Gastroesophageal sphincter (tissue), 3 donors: ENCODE data around the gene LRR1.

Experiments
- POLR2AphosphoS5 ChIP-seq: sonication (generic); formaldehyde crosslinking; IDR thresholded peaks from one replicate; pipeline ENCODE4 v1.6.1; 2017; ENCODE audit warnings: antibody characterized with exemption
- TF ChIP-seq, protein P1 (sequence below), 4 experiments: fragments of 200-600 bp in 2 of 4; fragments of 450-650 bp in 2 of 4; sonication (generic) in 1 of 4; IDR thresholded peaks; one replicate each; pipeline ENCODE4 v1.5.1; 2017 to 2019; ENCODE audit warnings: antibody characterized with exemption in 4 of 4, mild to moderate bottlenecking in 2 of 4, moderate library complexity in 2 of 4

DNA sequence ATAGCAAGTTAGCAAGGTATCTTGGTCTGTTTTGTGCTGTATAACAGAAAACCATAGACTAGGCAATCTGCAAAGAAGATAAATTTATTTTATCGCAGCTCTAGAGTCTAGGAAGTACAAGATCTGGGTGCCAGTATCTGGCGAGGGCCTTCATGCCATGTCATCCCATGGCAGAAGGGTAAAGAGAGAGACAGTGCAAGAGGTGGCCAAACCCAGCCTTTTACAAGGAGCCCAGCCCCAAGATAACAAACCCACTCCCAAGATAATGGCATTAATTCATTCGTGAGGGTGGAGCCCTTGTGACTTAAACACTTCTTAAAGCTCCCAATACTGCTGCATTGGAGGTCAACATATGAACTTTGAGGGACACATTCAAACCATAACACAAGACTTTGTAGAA lies 29.5 kb upstream of the LRR1 start:
- TF ChIP-seq, protein P1, sequence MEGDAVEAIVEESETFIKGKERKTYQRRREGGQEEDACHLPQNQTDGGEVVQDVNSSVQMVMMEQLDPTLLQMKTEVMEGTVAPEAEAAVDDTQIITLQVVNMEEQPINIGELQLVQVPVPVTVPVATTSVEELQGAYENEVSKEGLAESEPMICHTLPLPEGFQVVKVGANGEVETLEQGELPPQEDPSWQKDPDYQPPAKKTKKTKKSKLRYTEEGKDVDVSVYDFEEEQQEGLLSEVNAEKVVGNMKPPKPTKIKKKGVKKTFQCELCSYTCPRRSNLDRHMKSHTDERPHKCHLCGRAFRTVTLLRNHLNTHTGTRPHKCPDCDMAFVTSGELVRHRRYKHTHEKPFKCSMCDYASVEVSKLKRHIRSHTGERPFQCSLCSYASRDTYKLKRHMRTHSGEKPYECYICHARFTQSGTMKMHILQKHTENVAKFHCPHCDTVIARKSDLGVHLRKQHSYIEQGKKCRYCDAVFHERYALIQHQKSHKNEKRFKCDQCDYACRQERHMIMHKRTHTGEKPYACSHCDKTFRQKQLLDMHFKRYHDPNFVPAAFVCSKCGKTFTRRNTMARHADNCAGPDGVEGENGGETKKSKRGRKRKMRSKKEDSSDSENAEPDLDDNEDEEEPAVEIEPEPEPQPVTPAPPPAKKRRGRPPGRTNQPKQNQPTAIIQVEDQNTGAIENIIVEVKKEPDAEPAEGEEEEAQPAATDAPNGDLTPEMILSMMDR (IDR thresholded peaks at IDR 0.05): no peak
- TF ChIP-seq POLR2AphosphoS5: no peak
